ENCODE results near the gene DPYSL4. TPM values are rescaled to one million over a fixed set of nuclear protein-coding genes. Genes with fewer than 3 reads are reported as not detected.

The DPYSL4 gene
- total RNA-seq, 4 donors from 2014 or later = 0.22 to 0.94 (median 0.34) TPM; not detected in 1

GRCh38 chr10:132163826-132164515 lies 22.8 kb upstream of the DPYSL4 start:
- no peak for TF ChIP-seq CTCF (IDR thresholded peaks at IDR 0.05; ENCODE audit: low read depth)

GRCh38 chr10:132164761-132165278 lies 21.9 kb upstream of the DPYSL4 start:
- no peak for TF ChIP-seq CTCF (IDR thresholded peaks at IDR 0.05; ENCODE audit: low read depth)

GRCh38 chr10:132165416-132165980 lies 21.2 kb upstream of the DPYSL4 start:
- TF ChIP-seq CTCF (IDR thresholded peaks at IDR 0.05; ENCODE audit: low read depth) = no peak

- no peak for TF ChIP-seq CTCF (IDR thresholded peaks at IDR 0.05; ENCODE audit: low read depth)
These were observed 20.4 kb upstream of the DPYSL4 start for GRCh38 chr10:132166216-132166950.

- TF ChIP-seq CTCF (IDR thresholded peaks at IDR 0.05; ENCODE audit: low read depth) = no peak
These were observed 19.6 kb upstream of the DPYSL4 start for GRCh38 chr10:132167041-132167674.

GRCh38 chr10:132167976-132168375 lies 18.8 kb upstream of the DPYSL4 start:
- no peak for TF ChIP-seq CTCF (IDR thresholded peaks at IDR 0.05; ENCODE audit: low read depth)
